Mucosa of gallbladder (tissue), 1 donor: Measurements from ENCODE around the gene PCNX3. TPM values are rescaled to one million over a fixed set of nuclear protein-coding genes. Genes with fewer than 3 reads are reported as not detected.
"Not testable (repeated sequence)": the region's sequence is repeated elsewhere in the genome, so short reads cannot be mapped to it uniquely, and the experiment has no call there.

ENCODE experiments used
- DNase-seq: peaks from one replicate; pipeline ENCODE4 v3.0.0-alpha.2; 2020; ENCODE audit warnings: low spot score
- total RNA-seq: library from RNA; stranded (reverse); gene quantifications from one replicate; pipeline ENCODE4 v1.2.1, GENCODE V29; 2021
- donor health status: DM: no; HTN: no; CAD: no.

The PCNX3 gene
- total RNA-seq, 1 donor from 2014 or later, result 52.5 TPM

DNA sequence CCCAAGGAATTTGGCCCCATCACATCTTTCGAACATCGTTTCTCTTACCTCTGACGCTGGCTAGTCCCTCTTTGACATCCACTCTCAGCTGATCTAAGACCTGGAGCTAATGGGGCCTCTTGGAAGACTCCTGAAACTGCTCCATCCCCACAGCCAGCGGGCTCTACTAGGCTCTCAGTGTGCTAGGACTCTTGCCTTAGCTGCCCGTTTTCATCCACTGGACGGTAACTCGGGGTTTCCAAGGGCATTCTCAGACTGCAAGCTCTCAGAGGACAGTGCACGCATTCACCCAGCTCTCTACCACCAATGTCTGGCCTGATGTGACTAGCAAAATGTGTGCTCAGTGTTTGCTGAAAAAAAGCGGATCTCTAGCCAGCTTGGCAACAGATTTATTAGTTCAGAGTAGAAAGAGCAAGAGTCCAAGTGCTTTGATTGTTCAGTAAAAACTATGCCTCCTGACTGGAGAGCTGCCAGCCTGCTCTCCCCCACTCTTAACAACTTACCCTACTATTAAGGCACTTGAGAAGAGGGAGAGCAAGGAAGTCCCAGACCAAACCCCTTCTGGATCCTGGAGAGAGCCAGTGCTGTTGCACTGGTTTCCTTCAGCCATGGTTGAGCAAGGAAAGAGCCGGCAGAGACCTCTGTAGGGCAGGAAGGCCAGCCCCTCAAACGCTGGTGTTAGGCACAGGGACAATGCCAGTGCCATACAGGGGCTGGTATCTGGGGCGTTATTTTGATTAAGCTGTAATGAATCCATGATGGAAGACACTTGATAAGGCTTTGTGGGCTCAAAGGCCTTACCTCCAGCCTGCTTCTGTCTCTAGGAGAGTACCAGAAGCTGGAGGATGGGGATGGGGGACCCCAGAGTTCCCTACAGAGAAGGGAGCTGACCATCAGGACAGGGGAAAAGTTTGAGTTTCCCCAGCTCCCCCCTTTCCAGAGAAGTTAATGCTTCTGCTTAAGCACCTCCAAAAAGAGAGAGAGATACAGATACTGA, 38.0 kb downstream of the PCNX3 start:
- peak; percentile 17 for DNase-seq

DNA sequence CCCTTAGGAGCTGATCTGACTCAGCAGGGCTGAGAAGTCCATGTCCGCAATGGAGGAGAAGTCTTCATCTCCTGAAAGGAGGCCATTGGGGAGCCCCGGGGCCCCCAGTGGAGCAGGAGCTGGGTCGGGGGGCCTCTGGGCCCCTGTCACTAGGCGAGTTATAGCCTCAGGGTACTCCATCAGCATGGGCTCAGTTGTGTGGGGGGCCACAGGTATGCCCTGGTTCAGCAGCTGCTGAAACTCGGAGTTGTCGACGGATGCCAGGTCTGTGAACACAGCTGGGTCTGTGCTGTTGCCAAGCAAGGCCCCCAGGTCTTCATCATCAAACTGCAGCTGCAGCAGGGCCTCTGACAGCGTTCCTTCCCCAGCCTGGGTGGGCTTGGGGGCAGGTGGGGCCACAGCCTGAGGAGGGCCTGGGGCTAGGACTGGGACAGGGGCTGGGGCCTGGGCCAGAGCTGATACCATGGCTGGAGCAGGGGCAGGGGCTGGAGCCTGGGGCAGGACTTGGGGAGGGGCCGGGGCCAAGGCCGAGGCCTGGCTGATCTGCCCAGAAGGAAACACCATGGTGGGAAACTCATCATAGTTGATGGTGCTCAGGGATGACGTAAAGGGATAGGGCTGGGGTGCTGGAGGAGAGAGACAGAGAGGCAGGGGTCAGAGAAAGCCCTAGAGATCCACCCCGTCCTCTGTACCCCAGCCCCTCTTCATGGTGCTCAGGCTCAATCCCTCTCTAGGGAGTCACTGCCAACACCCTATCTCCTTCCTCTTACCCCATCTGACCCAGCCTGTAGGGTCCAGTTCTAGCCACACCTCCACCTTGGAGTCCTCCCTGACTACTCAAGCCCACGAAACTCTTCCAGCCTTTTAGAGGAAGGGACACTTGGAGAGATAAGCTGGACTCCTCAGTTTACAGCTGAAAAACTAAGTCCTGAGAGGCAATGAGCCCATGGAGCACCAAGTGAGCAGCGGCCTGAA, 39.1 kb downstream of the PCNX3 start:
- DNase-seq, result no peak

- DNase-seq, result peak; percentile 9
Measured at GRCh38 chr11:65655570-65656332, 40.2 kb downstream of the PCNX3 start.

DNA sequence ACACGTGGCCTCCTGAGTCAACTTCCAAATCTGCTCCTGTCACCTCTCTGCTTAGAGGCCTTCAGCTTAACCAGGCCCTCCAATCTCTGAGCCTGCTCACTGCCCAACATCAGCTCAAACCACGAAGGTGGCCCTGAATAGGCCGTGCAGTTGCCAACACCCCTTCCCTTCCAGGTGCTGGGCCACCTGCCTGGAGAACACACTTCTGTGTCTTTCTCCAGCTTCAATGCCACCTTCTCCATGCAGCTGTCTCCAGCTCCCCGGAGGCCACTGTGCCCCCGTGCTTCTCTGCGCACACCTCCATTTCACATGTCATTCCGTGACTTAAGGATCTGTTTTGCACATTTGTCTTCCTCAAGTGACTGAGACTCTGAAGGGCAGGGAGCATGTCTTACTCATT, 41.9 kb downstream of the PCNX3 start:
- DNase-seq, result no peak

GRCh38 chr11:65658174-65659021, 42.8 kb downstream of the PCNX3 start:
- peak; percentile 10 for DNase-seq

- DNase-seq, result no peak
Measured at GRCh38 chr11:65660038-65660437, 44.5 kb downstream of the PCNX3 start.

DNA sequence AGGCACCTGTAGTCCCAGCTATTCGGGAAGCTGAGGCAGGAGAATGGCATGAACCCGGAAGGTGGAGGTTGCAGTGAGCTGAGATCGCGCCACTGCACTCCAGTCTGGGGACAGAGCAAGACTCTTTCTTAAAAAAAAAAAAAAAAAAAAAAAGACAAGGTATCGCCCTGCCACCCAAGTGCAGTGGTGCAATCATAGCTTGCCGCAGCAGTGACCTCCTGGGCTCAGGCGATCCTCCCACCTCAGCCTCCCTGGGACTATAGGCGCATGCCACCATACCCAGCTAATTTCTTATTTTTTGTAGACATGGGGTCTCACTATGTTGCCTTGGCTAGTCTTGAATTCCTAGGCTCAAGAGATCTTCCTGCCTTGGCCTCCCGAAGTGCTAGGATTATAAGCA, 45.3 kb downstream of the PCNX3 start:
- DNase-seq, result not testable (repeated sequence)

DNA sequence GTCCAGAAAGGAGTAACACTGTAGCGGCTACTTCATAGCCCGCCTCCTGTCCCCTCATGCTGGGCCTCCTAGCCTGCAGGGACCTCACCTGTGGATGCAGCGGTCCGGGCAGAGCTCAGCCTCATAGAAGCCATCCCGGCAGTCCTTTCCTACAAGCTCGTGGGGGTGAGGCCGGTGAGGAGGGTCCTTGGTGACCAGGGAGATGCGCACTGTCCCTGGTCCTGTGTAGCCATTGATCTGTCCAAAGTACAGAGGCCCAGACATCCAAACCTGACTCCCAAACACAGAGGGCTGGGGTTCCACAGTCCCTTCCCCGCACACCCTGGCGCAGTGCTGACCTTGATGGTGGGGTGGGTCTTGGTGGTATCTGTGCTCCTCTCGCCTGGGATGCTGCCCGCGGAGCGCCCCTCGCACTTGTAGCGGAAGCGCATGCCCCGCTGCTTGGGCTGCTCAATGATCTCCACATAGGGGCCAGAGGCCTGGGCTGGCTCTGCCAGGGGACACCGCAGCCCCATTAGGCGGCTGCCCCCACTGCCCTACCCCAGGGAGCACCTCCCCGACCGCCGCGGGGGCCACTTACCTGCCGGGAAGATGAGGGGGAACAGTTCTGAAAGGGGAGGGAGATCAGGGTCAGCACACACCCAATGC, 46.1 kb downstream of the PCNX3 start:
- no peak for DNase-seq

DNA sequence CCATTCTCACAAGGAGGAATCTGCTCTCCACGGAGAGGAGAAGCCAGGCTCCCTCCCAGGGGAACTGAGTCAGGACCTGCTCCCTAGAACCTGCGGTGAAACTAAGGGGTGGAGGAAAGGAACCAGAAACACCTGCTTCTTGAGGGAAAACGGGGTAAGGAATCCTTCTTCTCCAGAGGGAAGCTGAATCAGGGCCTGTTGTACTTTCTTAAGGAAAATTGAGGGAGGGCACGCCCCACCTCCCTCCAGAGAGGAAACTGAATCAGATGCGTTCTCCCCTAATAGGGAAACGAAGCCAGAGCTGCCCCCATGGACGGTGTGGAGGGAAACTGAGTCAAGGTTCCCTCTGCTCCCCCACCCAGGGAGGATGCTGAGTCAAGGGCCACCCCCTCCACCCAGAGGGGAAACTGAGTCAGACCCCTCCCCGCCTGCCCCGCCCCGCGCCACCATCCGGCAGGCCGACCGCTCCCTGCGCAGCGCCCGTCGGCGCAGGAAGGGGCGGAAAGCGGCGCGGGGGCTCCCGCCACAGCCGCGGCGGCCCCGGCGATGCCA, 46.7 kb downstream of the PCNX3 start:
- DNase-seq, result no peak

GRCh38 chr11:65662799-65663638, 47.4 kb downstream of the PCNX3 start, which contains the start of gene RELA:
RELA (minus strand) TSS chr11:65662916; CDS start chr11:65662832, 84 bp downstream.
- peak; percentile 94 for DNase-seq

DNA sequence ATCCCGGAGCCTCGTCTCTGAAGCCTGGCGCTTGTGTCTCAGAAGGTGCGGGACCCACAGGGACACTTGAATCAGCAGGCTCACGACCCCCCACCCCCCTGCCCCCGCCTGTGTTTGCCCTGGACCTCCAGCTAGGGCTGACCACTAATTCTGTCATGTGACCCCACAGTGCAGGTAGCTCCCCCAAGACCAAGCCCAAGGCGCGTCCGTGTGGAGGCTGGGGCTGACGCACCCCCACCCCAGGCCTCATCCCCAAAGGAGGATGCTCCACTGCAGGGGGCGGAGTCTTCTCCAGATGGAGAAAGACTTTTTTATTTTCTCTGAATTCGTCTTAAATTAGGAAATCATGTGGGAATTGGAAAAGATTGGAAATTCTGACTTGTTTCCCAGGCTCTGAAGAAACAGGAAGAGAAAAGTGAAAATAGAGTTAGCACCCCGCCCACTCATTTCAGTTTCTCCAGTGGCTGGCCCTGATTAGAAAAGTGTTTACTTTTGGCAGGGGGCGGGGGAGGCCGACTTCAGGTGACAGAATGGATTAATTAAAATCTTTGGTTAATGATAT, 48.1 kb downstream of the PCNX3 start:
- DNase-seq, result no peak

- DNase-seq, result no peak
Measured at GRCh38 chr11:65672180-65672860, 56.7 kb downstream of the PCNX3 start.

DNA sequence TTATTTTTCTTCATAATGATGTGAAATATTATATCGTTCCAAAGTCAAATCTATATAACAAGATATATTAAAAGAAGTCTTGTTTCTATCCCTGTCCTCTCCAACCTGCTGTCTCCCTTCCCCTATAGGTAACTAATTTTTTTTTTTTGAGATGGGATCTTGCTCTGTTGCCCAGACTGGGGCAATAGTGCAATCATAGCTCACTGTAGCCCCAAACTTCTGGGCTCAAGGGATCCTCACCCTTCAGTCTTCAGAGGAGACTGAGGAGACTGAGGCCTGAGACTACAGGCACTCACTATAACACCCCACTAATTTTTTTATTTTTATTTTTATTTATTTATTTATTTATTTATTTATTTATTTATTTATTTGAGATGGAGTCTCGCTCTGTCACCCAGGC, 57.4 kb downstream of the PCNX3 start:
- no peak for DNase-seq

- no peak for DNase-seq
Measured at GRCh38 chr11:65680192-65680743, 64.7 kb downstream of the PCNX3 start.

DNA sequence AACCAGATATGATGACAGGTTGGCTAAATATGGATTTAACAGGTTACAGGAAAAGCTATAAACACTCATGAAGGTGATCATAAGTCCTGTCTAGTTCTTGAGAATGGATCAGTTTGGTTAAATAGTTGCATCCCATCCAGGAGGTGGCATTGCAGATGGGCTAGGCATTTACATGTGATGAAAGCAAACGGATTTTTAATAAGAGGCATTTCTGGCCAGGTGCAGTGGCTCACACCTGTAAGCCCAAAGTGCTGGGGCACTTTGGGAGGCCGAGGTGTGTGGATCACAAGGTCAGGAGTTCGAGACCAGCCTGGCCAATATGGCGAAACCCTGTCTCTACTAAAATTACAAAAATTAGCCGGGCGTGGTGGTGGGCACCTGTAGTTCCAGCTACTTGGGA, 67.9 kb downstream of the PCNX3 start:
- DNase-seq, result not testable (repeated sequence)

DNA sequence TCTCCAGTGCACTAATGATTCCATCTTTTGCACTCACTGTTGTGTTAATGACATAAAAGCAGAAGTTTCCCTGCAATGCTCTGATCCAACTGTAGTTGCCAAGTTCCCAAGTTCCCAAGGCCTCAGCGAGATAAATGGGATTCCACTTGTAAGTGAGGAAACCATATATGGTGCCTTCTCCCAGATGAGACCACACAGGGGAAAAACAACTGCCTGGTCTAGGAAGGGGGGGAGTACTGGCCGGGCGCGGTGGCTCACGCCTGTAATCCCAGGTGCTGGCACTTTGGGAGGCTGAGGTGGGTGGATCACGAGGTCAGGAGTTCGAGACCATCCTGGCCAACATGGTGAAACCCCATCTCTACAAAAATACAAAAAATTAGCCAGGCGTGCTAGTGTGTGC, 70.4 kb downstream of the PCNX3 start:
- DNase-seq, result no peak
